ENCODE results near the gene OLFML2A.
"Not testable (repeated sequence)": the region's sequence is repeated elsewhere in the genome, so short reads cannot be mapped to it uniquely, and the experiment has no call there.

The OLFML2A gene

GRCh38 chr9:124843456-124844034 lies 66.6 kb downstream of the OLFML2A start:
- H3K4me3 ChIP-seq (ENCODE audit: low read depth, low read length): no peak overlapping the region
- no peaks in the 10 kb centered on the region for H3K4me1 ChIP-seq (ENCODE audit: control insufficient read depth, insufficient read depth, low read length)
- H3K36me3 ChIP-seq (ENCODE audit: control insufficient read depth in 2 of 2, insufficient read depth in 1 of 2, low read length in 2 of 2): no peaks in the 10 kb centered on the region
- no peak overlapping the region for H3K27ac ChIP-seq (ENCODE audit: extremely low read depth, low read depth, low read length)
- no peaks in the 10 kb centered on the region for H3K9me3 ChIP-seq (ENCODE audit: control insufficient read depth, insufficient read depth, low read depth, low read length)
- TF ChIP-seq GLIS1 (tag by site-specific recombination; IDR thresholded peaks at IDR 0.05) (peak; percentile 69; the same call in 1 of the 2 replicates), ZNF449 (tag by site-specific recombination; IDR thresholded peaks at IDR 0.05) (no peak), ZNF214 (tag by site-specific recombination; IDR thresholded peaks at IDR 0.05; ENCODE audit: borderline replicate concordance) (no peak), ZFHX2 (tag by site-specific recombination; conservative IDR thresholded peaks at IDR 0.05) (peak; percentile 95), ZFP69B (tag by site-specific recombination; IDR thresholded peaks at IDR 0.05) (0 out of 2 replicates have a peak, but pooled peaks have one; percentile 50), EGR2 (tag by site-specific recombination; IDR thresholded peaks at IDR 0.05; ENCODE audit: low read depth) (peak; percentile 93)
- ChIA-PET POLR2A (interaction anchor here (0.7 to 1.1 kb wide), 2 partner anchors 15 to 66 kb away, joined by 3 read pairs; no protein-coding TSS in a partner anchor), CTCF (interaction anchor here (0.6 to 31.1 kb wide), 3 partner anchors 10 to 68 kb away, joined by 3 to 1257 read pairs (median 154); partner anchors contain the start of genes NR6A1, OLFML2A and WDR38)

- Histone ChIP-seq H3K4me1 (ENCODE audit: control insufficient read depth, insufficient read depth, low read length) (no peaks in the 10 kb centered on the region), H3K27ac (ENCODE audit: extremely low read depth, low read depth, low read length) (no peak overlapping the region), H3K9me3 (ENCODE audit: control insufficient read depth, insufficient read depth, low read depth, low read length) (no peaks in the 10 kb centered on the region), H3K4me3 (ENCODE audit: low read depth, low read length) (no peak overlapping the region), H3K36me3 (ENCODE audit: control insufficient read depth in 2 of 2, insufficient read depth in 1 of 2, low read length in 2 of 2) (no peaks in the 10 kb centered on the region)
- CTCF ChIA-PET: interaction anchor here (0.7 to 31.1 kb wide), 3 partner anchors 10 to 205 kb away, joined by 7 to 1257 read pairs (median 154); partner anchors contain the start of genes NR6A1, OLFML2A and WDR38
- POLR2A ChIA-PET: interaction anchor here (0.7 kb wide), 1 partner anchor 67 kb away, joined by 3 read pairs; no protein-coding TSS in a partner anchor
- TF ChIP-seq ZNF707 (tag by site-specific recombination; IDR thresholded peaks at IDR 0.05): no peak
Observed at GRCh38 chr9:124844291-124844690, 67.4 kb downstream of the OLFML2A start.

- H3K4me1 ChIP-seq (ENCODE audit: control insufficient read depth, insufficient read depth, low read length): not testable (repeated sequence)
Observed at GRCh38 chr9:124846467-124846866, 69.5 kb downstream of the OLFML2A start.

GRCh38 chr9:124846969-124847368 lies 70.0 kb downstream of the OLFML2A start:
- Histone ChIP-seq H3K4me3 (ENCODE audit: low read depth, low read length) (no peak overlapping the region), H3K36me3 (ENCODE audit: control insufficient read depth in 2 of 2, insufficient read depth in 1 of 2, low read length in 2 of 2) (no peaks in the 10 kb centered on the region), H3K4me1 (ENCODE audit: control insufficient read depth, insufficient read depth, low read length) (no peaks in the 10 kb centered on the region), H3K9me3 (ENCODE audit: control insufficient read depth, insufficient read depth, low read depth, low read length) (no peaks in the 10 kb centered on the region), H3K27ac (ENCODE audit: extremely low read depth, low read depth, low read length) (no peak overlapping the region)
- TF ChIP-seq ZNF600 (tag by site-specific recombination; IDR thresholded peaks at IDR 0.05): no peak
- no peak for TF ChIP-seq ZNF404 (tag by site-specific recombination; IDR thresholded peaks at IDR 0.05)
- TF ChIP-seq MYNN (tag by site-specific recombination; IDR thresholded peaks at IDR 0.05; ENCODE audit: borderline replicate concordance): no peak
- TF ChIP-seq ZNF248 (tag by site-specific recombination; IDR thresholded peaks at IDR 0.05): no peak
- TF ChIP-seq ZNF571 (tag by site-specific recombination; IDR thresholded peaks at IDR 0.05): no peak
- no peak for TF ChIP-seq KLF17 (tag by site-specific recombination; IDR thresholded peaks at IDR 0.05)
- no peak for TF ChIP-seq ZNF274 (IDR thresholded peaks at IDR 0.05; ENCODE audit: low read length)
- no peak for TF ChIP-seq ZNF274 (tag by site-specific recombination; IDR thresholded peaks at IDR 0.05; ENCODE audit: borderline replicate concordance)
- TF ChIP-seq INSM2 (tag by site-specific recombination; IDR thresholded peaks at IDR 0.05): no peak
- no peak for TF ChIP-seq ZNF202 (tag by site-specific recombination; IDR thresholded peaks at IDR 0.05; ENCODE audit: borderline replicate concordance)
- no peak for TF ChIP-seq ZBTB1 (tag by site-specific recombination; IDR thresholded peaks at IDR 0.05)
- no peak for TF ChIP-seq KLF7 (tag by site-specific recombination; IDR thresholded peaks at IDR 0.05; ENCODE audit: borderline replicate concordance)
- CTCF ChIA-PET: interaction anchor here (0.6 to 31.1 kb wide), 6 partner anchors 9 to 644 kb away, joined by 3 to 1257 read pairs (median 5); partner anchors contain the start of genes NR6A1 and OLFML2A
- POLR2A ChIA-PET: interaction anchor here (0.6 kb wide), 1 partner anchor 31 kb away, joined by 4 read pairs; no protein-coding TSS in a partner anchor

More at GRCh38 chr9:124846467-124846866, 69.5 kb downstream of the OLFML2A start:
- H3K9me3 ChIP-seq (ENCODE audit: control insufficient read depth, insufficient read depth, low read depth, low read length); H3K27ac ChIP-seq (ENCODE audit: extremely low read depth, low read depth, low read length); H3K4me3 ChIP-seq (ENCODE audit: low read depth, low read length); H3K36me3 ChIP-seq (ENCODE audit: control insufficient read depth in 2 of 2, insufficient read depth in 1 of 2, low read length in 2 of 2): not testable (repeated sequence)
- ChIA-PET CTCF (interaction anchor here (0.6 to 31.1 kb wide), 8 partner anchors 10 to 645 kb away, joined by 3 to 1257 read pairs (median 5); partner anchors contain the start of genes NR6A1 and OLFML2A), POLR2A (interaction anchor here (0.6 to 0.9 kb wide), 2 partner anchors 31 to 395 kb away, joined by 3 to 4 read pairs; partner anchors contain the start of gene HSPA5)

Measured in HEK293 (cell line).